Transverse colon (tissue), 3 donors: ENCODE measurements around the gene SYT14.

Experiments
- EP300 ChIP-seq: sonication (generic); formaldehyde crosslinking; IDR thresholded peaks from one replicate; pipeline ENCODE4 v1.6.1; 2017; ENCODE audit warnings: antibody characterized with exemption, low read depth
- TF ChIP-seq, protein P1 (sequence below), 5 experiments: fragments of 200-600 bp in 3 of 5; fragments of 450-650 bp in 2 of 5; sonication (generic) in 3 of 5; IDR thresholded peaks; 1 replicate in 2 of 5; 2 replicates in 3 of 5; pipeline ENCODE4 v1.5.1; 2016 to 2017; ENCODE audit warnings: antibody characterized with exemption in 5 of 5, inconsistent platforms in 3 of 5, mild to moderate bottlenecking in 2 of 5, moderate library complexity in 1 of 5

DNA sequence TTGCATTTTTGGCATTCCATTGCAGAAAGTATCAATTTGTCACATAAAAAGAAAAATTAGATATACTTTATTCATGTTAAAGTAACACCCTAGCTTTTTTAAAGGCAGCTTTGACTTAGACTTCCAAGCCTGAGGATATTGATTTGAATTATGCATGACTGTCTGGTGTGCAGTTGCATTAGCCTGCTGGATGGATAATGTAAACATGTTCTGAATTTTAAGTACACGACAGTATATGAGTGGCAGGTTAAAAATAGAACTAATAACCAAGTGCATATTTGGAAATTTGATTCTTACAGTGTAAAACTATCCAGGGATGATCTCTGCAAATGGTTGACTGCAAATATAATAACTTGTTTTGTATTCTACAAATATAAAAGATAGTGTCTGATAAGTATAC, 124.0 kb downstream of the SYT14 start:
- TF ChIP-seq EP300: no peak
- TF ChIP-seq, protein P1, sequence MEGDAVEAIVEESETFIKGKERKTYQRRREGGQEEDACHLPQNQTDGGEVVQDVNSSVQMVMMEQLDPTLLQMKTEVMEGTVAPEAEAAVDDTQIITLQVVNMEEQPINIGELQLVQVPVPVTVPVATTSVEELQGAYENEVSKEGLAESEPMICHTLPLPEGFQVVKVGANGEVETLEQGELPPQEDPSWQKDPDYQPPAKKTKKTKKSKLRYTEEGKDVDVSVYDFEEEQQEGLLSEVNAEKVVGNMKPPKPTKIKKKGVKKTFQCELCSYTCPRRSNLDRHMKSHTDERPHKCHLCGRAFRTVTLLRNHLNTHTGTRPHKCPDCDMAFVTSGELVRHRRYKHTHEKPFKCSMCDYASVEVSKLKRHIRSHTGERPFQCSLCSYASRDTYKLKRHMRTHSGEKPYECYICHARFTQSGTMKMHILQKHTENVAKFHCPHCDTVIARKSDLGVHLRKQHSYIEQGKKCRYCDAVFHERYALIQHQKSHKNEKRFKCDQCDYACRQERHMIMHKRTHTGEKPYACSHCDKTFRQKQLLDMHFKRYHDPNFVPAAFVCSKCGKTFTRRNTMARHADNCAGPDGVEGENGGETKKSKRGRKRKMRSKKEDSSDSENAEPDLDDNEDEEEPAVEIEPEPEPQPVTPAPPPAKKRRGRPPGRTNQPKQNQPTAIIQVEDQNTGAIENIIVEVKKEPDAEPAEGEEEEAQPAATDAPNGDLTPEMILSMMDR (IDR thresholded peaks at IDR 0.05): no peak
